ENCODE results near the gene KRTAP10-5.
"Not testable (repeated sequence)": the region's sequence is repeated elsewhere in the genome, so short reads cannot be mapped to it uniquely, and the experiment has no call there.

KRTAP10-5 gene

GRCh38 chr21:44550285-44550684 lies 30.1 kb downstream of the KRTAP10-5 start:
- in situ Hi-C loops (cut with HindIII; ENCODE audit: low sequenced_read_pairs), result not testable (repeated sequence)

- in situ Hi-C loops (cut with HindIII; ENCODE audit: low sequenced_read_pairs), result no loop called here
Measured at GRCh38 chr21:44549525-44550211, 30.7 kb downstream of the KRTAP10-5 start.

GRCh38 chr21:44548922-44549321 lies 31.5 kb downstream of the KRTAP10-5 start:
- in situ Hi-C loops (cut with HindIII; ENCODE audit: low sequenced_read_pairs), result no loop called here

- in situ Hi-C loops (cut with HindIII; ENCODE audit: low sequenced_read_pairs), result no loop called here
Measured at GRCh38 chr21:44548381-44548780, 32.0 kb downstream of the KRTAP10-5 start.

- in situ Hi-C loops (cut with HindIII; ENCODE audit: low sequenced_read_pairs), result no loop called here
Measured at GRCh38 chr21:44547656-44548331, 32.6 kb downstream of the KRTAP10-5 start.

GRCh38 chr21:44544566-44544965 lies 35.8 kb downstream of the KRTAP10-5 start:
- in situ Hi-C loops (cut with HindIII; ENCODE audit: low sequenced_read_pairs), result no loop called here

- in situ Hi-C loops (cut with HindIII; ENCODE audit: low sequenced_read_pairs), result no loop called here
Measured at GRCh38 chr21:44542716-44543115, 37.7 kb downstream of the KRTAP10-5 start.

DNA sequence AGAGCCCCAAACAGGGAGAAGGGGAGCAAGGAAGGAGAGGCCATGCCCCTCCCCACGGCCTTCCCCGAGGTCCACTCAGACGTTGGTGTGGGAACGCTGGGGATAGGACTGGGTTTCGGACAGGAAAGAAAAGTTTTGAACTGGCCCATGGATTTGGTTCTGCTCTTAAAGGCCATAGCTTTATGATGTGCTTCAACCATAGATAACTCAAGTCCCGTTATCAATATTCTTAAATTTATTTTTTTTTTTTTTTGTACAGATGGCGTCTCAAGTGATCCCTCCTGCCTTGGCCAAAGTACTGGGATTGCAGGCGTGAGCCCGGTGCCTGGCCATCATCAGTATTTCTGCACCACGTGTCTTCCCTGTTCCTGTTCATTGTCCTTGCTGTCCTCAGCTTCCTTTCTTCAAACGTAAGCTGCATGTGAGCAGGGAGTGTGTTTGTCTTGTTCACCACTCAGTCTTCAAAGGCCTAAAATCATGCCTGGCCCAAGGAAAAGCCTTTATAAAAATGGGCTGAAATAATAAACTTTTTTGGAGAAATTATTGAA lies 39.6 kb downstream of the KRTAP10-5 start:
- in situ Hi-C loops (cut with HindIII; ENCODE audit: low sequenced_read_pairs), result no loop called here

DNA sequence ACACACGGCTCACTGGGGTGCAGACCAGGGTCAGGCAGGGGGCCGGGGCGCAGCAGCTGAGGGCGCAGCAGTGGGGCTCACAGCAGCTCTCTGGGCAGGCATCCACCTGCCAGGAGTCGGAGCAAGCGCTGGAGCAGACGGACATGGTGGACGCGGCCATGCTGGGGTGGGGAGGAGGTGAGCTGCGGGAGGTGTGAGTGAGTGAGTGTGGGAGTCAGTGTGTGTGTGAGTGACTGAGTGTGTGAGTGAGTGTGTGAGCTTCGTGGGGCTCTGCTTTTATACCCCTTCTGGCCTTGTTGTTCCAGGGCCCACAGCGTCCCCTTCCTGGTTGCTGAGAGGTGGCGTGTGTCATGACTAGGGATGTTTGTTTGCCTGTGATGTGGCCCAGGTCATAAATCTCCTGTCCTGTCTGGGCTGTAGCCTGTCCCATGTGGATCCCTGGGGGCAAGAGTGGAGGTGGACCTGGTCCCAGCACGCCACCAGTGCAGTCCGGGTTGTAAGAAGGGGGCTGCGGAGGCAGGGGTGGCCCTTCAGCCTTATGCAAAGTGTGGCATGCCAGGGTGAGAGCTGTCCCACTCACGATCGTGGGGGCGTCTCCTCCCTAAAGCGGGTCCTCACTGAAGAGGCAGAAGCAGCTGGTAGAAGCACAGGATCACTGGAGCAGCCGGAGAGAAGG lies 40.3 kb downstream of the KRTAP10-5 start, which contains the start of gene KRTAP10-1:
Gene KRTAP10-1, minus strand, starts transcription at position 205 of the 676 bp plus-strand sequence. Its CDS starts 45 bp downstream, at position 160.
- in situ Hi-C loops (cut with HindIII; ENCODE audit: low sequenced_read_pairs), result no loop called here

- in situ Hi-C loops (cut with HindIII; ENCODE audit: low sequenced_read_pairs), result no loop called here
Measured at GRCh38 chr21:44539046-44539445, 41.4 kb downstream of the KRTAP10-5 start.

GRCh38 chr21:44537930-44538911 lies 42.2 kb downstream of the KRTAP10-5 start:
- in situ Hi-C loops (cut with HindIII; ENCODE audit: low sequenced_read_pairs), result no loop called here

- in situ Hi-C loops (cut with HindIII; ENCODE audit: low sequenced_read_pairs), result no loop called here
Measured at GRCh38 chr21:44535963-44536362, 44.4 kb downstream of the KRTAP10-5 start.

DNA sequence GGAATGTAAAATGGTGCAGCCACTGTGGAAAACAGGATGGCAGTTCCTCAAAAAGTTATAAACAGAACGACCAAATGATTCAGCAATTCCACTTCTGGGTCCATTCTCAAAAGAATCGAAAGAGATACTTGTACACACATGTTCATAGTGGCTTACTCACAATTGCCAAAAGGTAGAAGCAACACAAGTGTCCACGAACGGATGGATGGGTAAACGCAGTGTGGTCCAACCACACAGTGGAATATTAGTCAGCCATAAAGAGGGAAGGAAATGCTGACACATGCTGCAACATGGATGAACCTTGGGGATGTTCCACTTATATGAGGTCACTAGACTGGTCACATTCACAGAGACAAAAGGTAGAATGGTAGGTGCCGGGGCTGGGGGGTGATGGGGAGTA lies 45.7 kb downstream of the KRTAP10-5 start:
- in situ Hi-C loops (cut with HindIII; ENCODE audit: low sequenced_read_pairs), result no loop called here

DNA sequence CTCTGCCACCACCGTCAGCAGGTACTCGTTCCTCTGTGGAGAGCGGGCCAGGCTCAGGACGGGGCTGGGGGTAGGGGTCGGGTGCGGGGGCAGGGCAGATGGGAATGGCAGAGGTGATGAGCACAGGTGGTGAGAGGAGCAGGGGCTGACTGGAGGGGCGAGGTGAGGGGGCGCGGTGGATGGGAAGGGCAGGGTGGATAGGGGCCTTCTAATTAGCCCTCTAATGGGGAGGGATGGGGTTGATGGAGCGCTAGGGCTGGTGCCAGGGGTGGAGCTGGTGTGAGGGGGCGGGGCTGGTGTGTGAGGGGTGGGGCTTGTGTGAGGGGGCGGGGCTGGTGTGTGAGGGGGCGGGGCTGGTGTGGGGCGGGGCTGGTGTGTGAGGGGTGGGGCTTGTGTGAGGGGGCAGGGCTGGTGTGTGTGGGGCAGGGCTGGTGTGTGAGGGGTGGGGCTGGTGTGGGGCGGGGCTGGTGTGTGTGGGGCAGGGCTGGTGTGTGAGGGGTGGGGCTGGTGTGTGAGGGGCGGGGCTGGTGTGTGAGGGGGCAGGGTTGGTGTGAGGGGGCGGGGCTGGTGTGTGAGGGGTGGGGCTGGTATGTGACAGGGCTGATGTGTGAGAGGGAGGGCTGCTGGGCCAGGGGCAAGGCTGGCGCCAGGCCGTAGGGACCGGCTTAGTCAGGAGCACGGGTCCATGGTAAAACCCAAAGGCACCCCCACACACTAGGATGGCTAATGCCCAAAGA lies 46.3 kb downstream of the KRTAP10-5 start:
- in situ Hi-C loops (cut with HindIII; ENCODE audit: low sequenced_read_pairs), result no loop called here

GRCh38 chr21:44533121-44533890 lies 47.1 kb downstream of the KRTAP10-5 start:
- in situ Hi-C loops (cut with HindIII; ENCODE audit: low sequenced_read_pairs), result no loop called here

DNA sequence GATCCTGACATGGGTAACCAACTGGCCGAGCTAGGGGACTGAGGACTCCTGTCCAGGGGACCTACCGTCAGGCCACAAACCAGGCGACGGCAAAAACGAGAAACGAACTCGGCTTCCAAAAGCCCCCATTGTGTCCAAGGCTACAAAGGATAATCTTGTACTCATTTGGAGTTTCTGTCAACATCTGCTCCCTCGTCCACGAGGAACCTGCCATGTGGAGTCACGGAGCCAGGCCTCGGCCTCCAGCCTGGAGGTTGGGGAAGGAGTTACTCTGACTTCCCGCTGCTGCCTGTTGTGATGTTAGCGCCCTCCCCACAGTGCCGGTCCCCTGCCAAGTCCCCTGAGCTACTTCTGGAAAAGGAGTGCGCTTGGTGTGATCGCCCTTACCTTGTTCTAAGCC lies 47.7 kb downstream of the KRTAP10-5 start:
- in situ Hi-C loops (cut with HindIII; ENCODE audit: low sequenced_read_pairs), result no loop called here

DNA sequence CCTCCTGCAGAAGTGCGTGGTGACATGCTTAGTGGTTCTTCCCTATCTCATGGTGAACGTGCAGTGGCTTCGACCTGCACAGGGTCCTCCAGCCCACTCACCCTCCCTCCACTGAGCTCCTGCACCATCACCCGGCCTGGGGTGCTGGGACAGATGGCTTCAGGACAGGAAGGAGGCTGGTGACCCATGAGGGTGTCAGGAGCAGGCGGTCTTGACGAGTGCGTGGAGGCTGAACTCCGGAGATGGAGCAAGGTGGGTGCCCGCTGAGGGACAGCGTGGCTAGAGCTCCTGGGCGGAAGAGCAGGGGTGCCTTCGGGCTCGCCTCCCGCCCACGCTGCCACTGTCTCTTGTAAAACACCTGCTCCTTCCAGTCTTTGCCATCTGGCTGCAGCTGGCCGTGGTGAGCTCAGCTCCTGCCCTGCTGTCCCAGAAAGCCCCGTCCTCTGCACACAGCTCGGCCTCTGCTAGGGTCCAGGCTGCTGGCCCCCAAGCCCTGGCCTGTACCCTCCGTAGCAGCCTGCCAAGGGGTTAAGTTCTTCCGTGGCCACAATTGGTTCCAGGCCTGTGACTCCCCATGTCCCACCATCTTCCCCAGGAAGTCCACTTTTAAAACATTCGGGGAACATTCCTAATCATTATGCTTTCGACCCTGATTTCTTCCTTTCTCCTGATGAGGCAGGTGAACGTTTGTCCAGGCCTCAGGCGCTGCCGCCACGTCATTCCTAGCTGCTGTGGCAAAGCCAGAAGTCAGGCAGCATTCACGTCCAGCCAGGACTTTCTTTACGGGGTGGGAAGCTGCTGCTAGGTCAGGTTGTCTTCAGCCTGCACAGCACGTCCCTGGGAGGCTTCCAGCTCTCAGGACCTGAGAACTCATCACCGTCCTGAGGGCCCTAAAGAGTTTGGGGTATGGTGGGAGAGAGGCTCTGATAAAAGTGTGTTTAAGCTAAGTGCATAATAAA lies 48.5 kb downstream of the KRTAP10-5 start:
- in situ Hi-C loops (cut with HindIII; ENCODE audit: low sequenced_read_pairs), result no loop called here
